ENCODE results near the gene RINT1. TPM values are rescaled to one million over a fixed set of nuclear protein-coding genes. Genes with fewer than 3 reads are reported as not detected.
"Not testable (repeated sequence)": the region's sequence is repeated elsewhere in the genome, so short reads cannot be mapped to it uniquely, and the experiment has no call there.

Gene RINT1
- total RNA-seq, 1 experiment from 2014 or later: 26.6 TPM

GRCh38 chr7:105527737-105528136 lies 4.3 kb upstream of the RINT1 start:
- H3K4me3 Mint-ChIP-seq; H3K4me1 Mint-ChIP-seq; H3K36me3 Mint-ChIP-seq; H3K9me3 Mint-ChIP-seq; DNase-seq (ENCODE audit: low spot score); CTCF ChIA-PET; ATAC-seq; H3K27ac Mint-ChIP-seq; POLR2A ChIA-PET: not testable (repeated sequence)
- peaks cover 15% of the 10 kb centered on the region for H3K27me3 Mint-ChIP-seq (ENCODE audit: low read depth)

- Mint-ChIP-seq H3K9me3 (peaks cover 3% of the 10 kb centered on the region), H3K4me3 (no peak overlapping the region), H3K36me3 (peaks cover 2% of the 10 kb centered on the region; the same call in 1 of the 2 replicates), H3K27ac (no peak overlapping the region), H3K4me1 (peaks cover 12% of the 10 kb centered on the region), H3K27me3 (ENCODE audit: low read depth) (peaks cover 2% of the 10 kb centered on the region)
- DNase-seq (ENCODE audit: low spot score) (no peak), ATAC-seq (no peak)
- POLR2A ChIA-PET: no interaction called here
- CTCF ChIA-PET: no interaction called here
- TF ChIP-seq ZNF121 (CRISPR knock-in tag; IDR thresholded peaks at IDR 0.05) (no peak), JAZF1 (CRISPR knock-in tag; IDR thresholded peaks at IDR 0.05) (no peak), SP1 (CRISPR knock-in tag; conservative IDR thresholded peaks at IDR 0.05) (no peak), TCF7 (CRISPR knock-in tag; IDR thresholded peaks at IDR 0.05; ENCODE audit: low read depth) (no peak), MLX (CRISPR knock-in tag; IDR thresholded peaks at IDR 0.05) (no peak), ATF3 (CRISPR knock-in tag; conservative IDR thresholded peaks at IDR 0.05) (no peak), ZNF317 (CRISPR knock-in tag; IDR thresholded peaks at IDR 0.05; ENCODE audit: borderline replicate concordance, low read depth) (no peak), NFE2L1 (CRISPR knock-in tag; IDR thresholded peaks at IDR 0.05) (no peak)
These were observed 1.9 kb upstream of the RINT1 start for GRCh38 chr7:105530126-105530525.

- no peaks in the 10 kb centered on the region for H3K36me3 Mint-ChIP-seq
- POLR2A ChIA-PET: no interaction called here
- peaks cover 12% of the 10 kb centered on the region for H3K4me1 Mint-ChIP-seq
- DNase-seq (ENCODE audit: low spot score): no peak
- TF ChIP-seq ZBTB43 (CRISPR knock-in tag; IDR thresholded peaks at IDR 0.05) (no peak), MAX (CRISPR knock-in tag; IDR thresholded peaks at IDR 0.05) (no peak), ZNF425 (CRISPR knock-in tag; conservative IDR thresholded peaks at IDR 0.05) (no peak), NFE2L1 (CRISPR knock-in tag; IDR thresholded peaks at IDR 0.05) (no peak), NFATC4 (CRISPR knock-in tag; IDR thresholded peaks at IDR 0.05) (no peak), SMAD3 (CRISPR knock-in tag; IDR thresholded peaks at IDR 0.05; ENCODE audit: borderline replicate concordance) (no peak), TP53 (CRISPR knock-in tag; IDR thresholded peaks at IDR 0.05) (no peak), SP1 (CRISPR knock-in tag; conservative IDR thresholded peaks at IDR 0.05) (no peak), ETV6 (CRISPR knock-in tag; IDR thresholded peaks at IDR 0.05) (no peak), MLX (CRISPR knock-in tag; IDR thresholded peaks at IDR 0.05) (no peak), ZSCAN18 (CRISPR knock-in tag; IDR thresholded peaks at IDR 0.05) (no peak), ZBTB21 (CRISPR knock-in tag; IDR thresholded peaks at IDR 0.05; ENCODE audit: borderline replicate concordance) (no peak), ZNF396 (CRISPR knock-in tag; IDR thresholded peaks at IDR 0.05; ENCODE audit: borderline replicate concordance) (no peak), E2F5 (CRISPR knock-in tag; IDR thresholded peaks at IDR 0.05) (no peak), ZNF232 (CRISPR knock-in tag; IDR thresholded peaks at IDR 0.05) (no peak)
- CTCF ChIA-PET: no interaction called here
- no peak for ATAC-seq
- no peaks in the 10 kb centered on the region for H3K9me3 Mint-ChIP-seq
- no peak overlapping the region for H3K27ac Mint-ChIP-seq
- no peak overlapping the region for H3K4me3 Mint-ChIP-seq
- H3K27me3 Mint-ChIP-seq (ENCODE audit: low read depth): no peaks in the 10 kb centered on the region; the same call in 1 of the 2 replicates
These were observed 1.5 kb upstream of the RINT1 start for GRCh38 chr7:105530546-105530945.

Data from WTC11 (cell line).